ENCODE data around the gene SAMD9L.

Gene SAMD9L

DNA sequence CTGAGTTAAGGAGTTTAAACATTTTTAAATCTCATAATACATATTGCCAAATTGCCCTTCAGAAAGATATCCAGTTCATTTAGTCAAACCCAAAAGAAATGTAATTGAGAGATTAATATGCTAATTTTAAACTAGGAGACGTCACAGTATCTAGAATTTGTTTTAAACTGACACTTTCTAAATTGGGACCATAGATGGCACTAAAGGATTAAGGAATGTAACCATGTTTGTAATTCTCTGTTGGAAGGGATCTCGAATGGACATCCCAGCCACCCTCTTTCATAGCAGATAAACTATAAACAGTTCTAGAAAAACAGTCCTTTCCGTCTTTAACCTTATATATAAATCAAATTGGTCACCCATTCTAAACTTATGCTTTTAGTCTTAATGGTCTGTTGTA is 30.0 kb upstream of the SAMD9L start:
- Histone ChIP-seq H3K4me3 (ENCODE audit: low read depth, low read length) (no peak overlapping the region), H3K36me3 (no peaks in the 10 kb centered on the region), H3K27me3 (no peaks in the 10 kb centered on the region; the same call in 1 of the 2 replicates), H3K9me3 (no peaks in the 10 kb centered on the region), H3K4me1 (no peaks in the 10 kb centered on the region)
- no peak for DNase-seq
- TF ChIP-seq, protein P1, sequence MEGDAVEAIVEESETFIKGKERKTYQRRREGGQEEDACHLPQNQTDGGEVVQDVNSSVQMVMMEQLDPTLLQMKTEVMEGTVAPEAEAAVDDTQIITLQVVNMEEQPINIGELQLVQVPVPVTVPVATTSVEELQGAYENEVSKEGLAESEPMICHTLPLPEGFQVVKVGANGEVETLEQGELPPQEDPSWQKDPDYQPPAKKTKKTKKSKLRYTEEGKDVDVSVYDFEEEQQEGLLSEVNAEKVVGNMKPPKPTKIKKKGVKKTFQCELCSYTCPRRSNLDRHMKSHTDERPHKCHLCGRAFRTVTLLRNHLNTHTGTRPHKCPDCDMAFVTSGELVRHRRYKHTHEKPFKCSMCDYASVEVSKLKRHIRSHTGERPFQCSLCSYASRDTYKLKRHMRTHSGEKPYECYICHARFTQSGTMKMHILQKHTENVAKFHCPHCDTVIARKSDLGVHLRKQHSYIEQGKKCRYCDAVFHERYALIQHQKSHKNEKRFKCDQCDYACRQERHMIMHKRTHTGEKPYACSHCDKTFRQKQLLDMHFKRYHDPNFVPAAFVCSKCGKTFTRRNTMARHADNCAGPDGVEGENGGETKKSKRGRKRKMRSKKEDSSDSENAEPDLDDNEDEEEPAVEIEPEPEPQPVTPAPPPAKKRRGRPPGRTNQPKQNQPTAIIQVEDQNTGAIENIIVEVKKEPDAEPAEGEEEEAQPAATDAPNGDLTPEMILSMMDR (IDR thresholded peaks at IDR 0.05; ENCODE audit: low read depth, low read length): peak; percentile 6; the same call in 1 of the 2 replicates

GRCh38 chr7:93176992-93177580 is 28.9 kb upstream of the SAMD9L start:
- TF ChIP-seq, protein P1 (IDR thresholded peaks at IDR 0.05; ENCODE audit: low read depth, low read length): no peak

DNA sequence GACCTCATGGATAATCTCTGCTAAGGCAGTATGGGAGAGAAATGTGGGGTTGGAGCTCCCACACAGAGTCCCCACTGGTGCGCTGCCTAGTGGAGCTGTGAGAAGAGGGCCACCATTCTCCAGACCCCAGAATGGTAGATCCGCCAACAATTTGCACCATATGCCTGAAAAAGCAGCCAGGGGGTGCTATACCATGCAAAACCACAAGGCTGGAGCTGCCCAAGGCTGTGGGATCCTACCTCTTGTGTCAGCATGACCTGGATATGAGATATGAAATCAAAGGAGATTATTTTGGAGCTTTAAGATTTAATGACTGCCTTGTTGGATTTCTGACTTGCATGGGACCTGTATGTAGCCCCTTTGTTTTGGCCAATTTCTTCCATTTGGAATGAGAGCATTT is 27.0 kb upstream of the SAMD9L start:
- Histone ChIP-seq H3K4me1 (no peaks in the 10 kb centered on the region), H3K36me3 (no peaks in the 10 kb centered on the region), H3K9me3 (peaks cover 4% of the 10 kb centered on the region; the same call in 1 of the 2 replicates), H3K4me3 (ENCODE audit: low read depth, low read length) (no peak overlapping the region), H3K27me3 (no peaks in the 10 kb centered on the region; the same call in 1 of the 2 replicates)
- TF ChIP-seq, protein P1 (IDR thresholded peaks at IDR 0.05; ENCODE audit: low read depth, low read length): peak; percentile 14; the same call in 1 of the 2 replicates
- DNase-seq: no peak

More at GRCh38 chr7:93176992-93177580, 28.9 kb upstream of the SAMD9L start:
- H3K36me3 ChIP-seq: no peaks in the 10 kb centered on the region
- no peak overlapping the region for H3K4me3 ChIP-seq (ENCODE audit: low read depth, low read length)
- H3K4me1 ChIP-seq: no peaks in the 10 kb centered on the region
- H3K27me3 ChIP-seq: no peaks in the 10 kb centered on the region; the same call in 1 of the 2 replicates
- H3K9me3 ChIP-seq: no peaks in the 10 kb centered on the region
- DNase-seq: no peak

GRCh38 chr7:93172683-93173082 is 24.5 kb upstream of the SAMD9L start:
- H3K9me3 ChIP-seq: peaks cover 4% of the 10 kb centered on the region; the same call in 1 of the 2 replicates
- H3K4me1 ChIP-seq: no peaks in the 10 kb centered on the region
- H3K4me3 ChIP-seq (ENCODE audit: low read depth, low read length): no peak overlapping the region
- H3K27me3 ChIP-seq: no peaks in the 10 kb centered on the region
- no peak for DNase-seq
- TF ChIP-seq, protein P1 (IDR thresholded peaks at IDR 0.05; ENCODE audit: low read depth, low read length): no peak
- no peaks in the 10 kb centered on the region for H3K36me3 ChIP-seq

DNA sequence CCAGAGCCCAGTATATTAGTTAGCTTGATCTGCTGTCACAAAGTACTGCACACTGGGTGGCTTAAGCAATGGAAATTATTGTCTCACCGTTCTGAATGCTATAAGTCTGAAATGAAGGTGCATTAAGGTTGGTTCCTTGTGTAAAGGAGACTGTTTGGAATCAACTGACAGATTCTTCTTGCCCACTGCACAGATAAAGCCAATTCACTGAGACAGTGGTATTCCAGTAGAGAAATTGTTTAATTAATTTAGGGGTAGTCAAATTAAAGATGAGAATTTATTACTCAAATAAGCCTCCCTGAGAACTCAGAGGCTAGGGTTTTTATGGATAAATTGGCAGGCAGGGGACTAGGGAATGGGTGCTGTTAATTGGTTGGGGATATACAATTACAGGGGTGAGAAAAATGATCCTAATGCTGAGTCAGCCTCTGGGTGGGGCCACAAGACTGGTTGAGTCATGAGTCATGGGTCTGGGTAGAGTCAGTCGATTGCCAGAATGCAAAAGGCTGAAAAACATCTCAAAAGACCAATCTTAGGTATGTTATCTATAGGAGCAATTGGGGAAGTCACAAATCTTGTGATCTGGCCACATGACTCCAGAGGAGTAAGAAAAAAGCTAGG is 23.5 kb upstream of the SAMD9L start:
- Histone ChIP-seq H3K36me3 (no peaks in the 10 kb centered on the region), H3K27me3 (no peaks in the 10 kb centered on the region), H3K4me3 (ENCODE audit: low read depth, low read length) (no peak overlapping the region), H3K9me3 (peaks cover 4% of the 10 kb centered on the region; the same call in 1 of the 2 replicates), H3K4me1 (no peaks in the 10 kb centered on the region)
- TF ChIP-seq, protein P1 (IDR thresholded peaks at IDR 0.05; ENCODE audit: low read depth, low read length): no peak
- DNase-seq: no peak

- no peaks in the 10 kb centered on the region for H3K4me1 ChIP-seq
- no peaks in the 10 kb centered on the region for H3K9me3 ChIP-seq
- no peaks in the 10 kb centered on the region for H3K27me3 ChIP-seq
- TF ChIP-seq, protein P1 (IDR thresholded peaks at IDR 0.05; ENCODE audit: low read depth, low read length): no peak
- no peak for DNase-seq
- H3K4me3 ChIP-seq (ENCODE audit: low read depth, low read length): no peak overlapping the region
- no peaks in the 10 kb centered on the region for H3K36me3 ChIP-seq
Observed at GRCh38 chr7:93165447-93165846, 17.3 kb upstream of the SAMD9L start.
